ENCODE measurements around the gene SLC26A3.
"Not testable (repeated sequence)": the region's sequence is repeated elsewhere in the genome, so short reads cannot be mapped to it uniquely, and the experiment has no call there.

The SLC26A3 gene

DNA sequence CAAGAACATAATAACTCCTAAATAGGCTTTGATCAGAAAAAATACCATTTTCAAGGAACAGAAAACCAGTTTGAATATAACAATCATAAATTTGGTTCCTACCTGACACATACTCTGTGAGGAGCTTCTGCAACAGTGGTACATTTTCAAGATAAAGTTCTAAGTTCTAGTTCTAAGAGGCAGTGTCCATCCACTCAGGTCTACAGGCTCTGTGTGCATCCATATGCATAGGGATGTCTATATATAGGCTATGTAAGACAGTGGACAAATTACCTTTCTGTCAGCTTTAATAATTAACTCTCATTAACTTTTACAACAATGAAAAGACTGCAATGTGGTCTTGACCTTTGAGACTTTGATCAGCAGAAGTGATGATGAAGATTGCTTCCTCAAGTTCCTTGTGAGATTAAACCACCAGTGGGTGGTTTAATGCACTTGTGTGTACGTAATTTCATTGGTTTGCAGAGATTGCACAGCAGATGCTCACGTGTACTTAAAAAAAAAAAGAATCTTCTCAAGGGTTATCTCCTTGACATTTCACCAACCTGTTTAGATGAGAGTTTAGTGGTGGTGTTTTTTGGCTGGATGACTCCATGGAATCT, at the start of gene SLC26A3:
SLC26A3 (minus strand) TSS at position 215 of the 602 bp plus-strand sequence. CDS start 8,714 bp downstream, outside the sequence.
- no peak for FAIRE-seq
- no peak for DNase-seq (ENCODE audit: low spot score)

DNA sequence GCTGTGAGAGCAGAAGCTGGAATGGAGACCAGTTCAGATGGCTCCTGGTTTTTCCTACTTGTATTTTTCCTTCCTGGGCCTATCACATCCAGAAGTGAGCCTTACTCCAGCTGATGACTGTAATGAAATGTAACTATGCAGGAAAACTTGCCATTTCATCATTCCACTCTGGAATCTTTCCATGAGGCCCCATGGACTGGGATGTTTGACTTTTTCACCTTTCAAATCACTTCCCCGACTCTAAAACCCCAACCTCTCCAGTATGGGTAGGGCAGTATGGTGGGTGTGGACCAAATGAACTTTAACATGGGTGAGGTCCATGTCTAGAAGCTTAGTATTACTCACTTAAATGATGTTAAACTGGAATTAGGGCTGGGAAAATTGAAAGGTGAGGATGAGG, 47.6 kb upstream of the SLC26A3 start:
- FAIRE-seq (no peak), DNase-seq (ENCODE audit: low spot score) (no peak)

GRCh38 chr7:107850216-107850615, 47.2 kb upstream of the SLC26A3 start:
- no peak for FAIRE-seq
- no peak for DNase-seq (ENCODE audit: low spot score)

DNA sequence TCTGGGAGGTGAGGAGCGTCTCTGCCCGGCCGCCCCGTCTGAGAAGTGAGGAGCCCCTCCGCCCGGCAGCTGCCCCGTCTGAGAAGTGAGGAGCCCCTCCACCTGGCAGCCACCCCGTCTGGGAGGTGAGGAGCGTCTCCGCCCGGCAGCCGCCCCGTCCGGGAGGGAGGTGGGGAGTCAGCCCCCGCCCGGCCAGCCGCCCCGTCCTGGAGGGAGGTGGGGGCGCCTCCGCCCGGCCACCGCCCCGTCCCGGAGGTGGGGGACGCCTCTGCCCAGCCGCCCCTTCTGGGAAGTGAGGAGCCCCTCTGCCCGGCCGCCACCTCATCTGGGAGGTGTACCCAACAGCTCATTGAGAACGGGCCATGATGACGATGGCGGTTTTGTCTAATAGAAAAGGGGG, 45.2 kb upstream of the SLC26A3 start:
- DNase-seq (ENCODE audit: low spot score); FAIRE-seq: not testable (repeated sequence)

DNA sequence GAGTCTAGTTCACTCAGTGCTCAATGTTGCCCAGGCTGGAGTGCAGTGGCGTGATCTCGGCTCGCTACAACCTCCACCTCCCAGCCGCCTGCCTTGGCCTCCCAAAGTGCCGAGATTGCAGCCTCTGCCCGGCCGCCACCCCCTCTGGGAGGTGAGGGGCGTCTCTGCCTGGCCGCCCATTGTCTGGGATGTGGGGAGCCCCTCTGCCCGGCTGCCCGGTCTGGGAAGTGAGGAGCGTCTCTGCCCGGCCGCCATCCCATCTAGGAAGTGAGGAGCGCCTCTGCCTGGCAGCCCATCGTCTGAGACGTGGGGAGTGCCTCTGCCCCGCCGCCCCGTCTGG, 44.8 kb upstream of the SLC26A3 start:
- FAIRE-seq; DNase-seq (ENCODE audit: low spot score): not testable (repeated sequence)

GRCh38 chr7:107847168-107847835, 44.3 kb upstream of the SLC26A3 start:
- no peak for DNase-seq (ENCODE audit: low spot score)

GRCh38 chr7:107846324-107846723, 43.3 kb upstream of the SLC26A3 start:
- DNase-seq (ENCODE audit: low spot score) (no peak), FAIRE-seq (no peak)

More at GRCh38 chr7:107847168-107847835, 44.3 kb upstream of the SLC26A3 start:
- peak; percentile 70 for FAIRE-seq

DNA sequence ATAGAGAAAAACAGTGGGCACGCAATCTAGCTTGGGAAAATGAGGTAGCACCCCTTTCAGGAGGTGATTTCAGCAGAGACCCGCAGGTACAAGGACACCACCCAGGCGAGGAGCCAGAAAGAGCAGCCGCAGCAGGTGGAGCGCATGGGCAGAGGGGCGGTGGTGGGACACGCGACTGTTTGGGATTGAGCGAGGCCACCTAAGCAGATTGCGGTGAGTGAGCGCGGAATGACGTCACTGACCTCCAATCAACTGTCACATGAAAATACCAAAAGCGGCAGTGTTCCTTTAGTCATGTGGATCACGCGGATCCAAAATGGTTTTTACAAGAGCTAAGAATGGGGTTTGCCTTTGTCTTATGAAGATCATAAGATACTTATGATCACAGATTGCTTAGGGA, 40.2 kb upstream of the SLC26A3 start:
- DNase-seq (ENCODE audit: low spot score), result no peak
- peak; percentile 67 for FAIRE-seq

- FAIRE-seq (no peak), DNase-seq (ENCODE audit: low spot score) (no peak)
These were observed 39.2 kb upstream of the SLC26A3 start for GRCh38 chr7:107842213-107842612.

DNA sequence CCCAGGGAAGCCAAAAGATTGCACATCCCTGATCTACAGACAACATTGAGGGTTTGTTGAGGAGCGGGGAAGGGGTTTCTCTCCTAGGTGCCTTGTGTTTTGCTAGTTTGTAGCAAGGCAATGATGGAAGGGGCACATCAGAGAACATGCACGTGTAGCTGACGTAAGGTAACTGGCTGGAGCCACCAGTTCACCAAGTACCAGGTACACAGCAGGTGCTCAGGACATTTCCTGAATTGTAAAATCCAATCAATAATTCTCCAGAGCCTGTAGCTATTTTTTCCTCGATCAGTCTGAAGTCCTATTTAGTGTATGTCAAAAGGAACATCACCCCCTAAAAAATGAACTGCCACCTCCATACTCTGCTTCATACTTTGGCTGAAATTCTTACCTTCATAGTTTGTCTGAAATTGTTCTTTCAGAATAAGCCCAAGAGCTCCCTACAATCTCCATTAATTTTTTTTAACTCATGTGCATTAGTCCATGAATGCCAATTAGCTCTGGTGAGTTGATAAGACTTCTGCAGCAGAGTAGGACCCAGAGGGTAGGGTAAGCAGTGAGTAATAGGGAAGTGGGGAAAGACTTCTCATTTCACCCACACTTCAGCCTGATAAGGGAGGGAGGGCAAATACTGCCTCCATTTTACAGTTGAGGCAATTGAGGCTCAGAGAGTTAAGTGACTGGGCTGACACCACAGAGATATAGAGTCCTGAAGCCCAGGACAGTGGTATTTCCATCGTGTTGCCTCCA, 36.0 kb upstream of the SLC26A3 start:
- no peak for FAIRE-seq
- no peak for DNase-seq (ENCODE audit: low spot score)

DNA sequence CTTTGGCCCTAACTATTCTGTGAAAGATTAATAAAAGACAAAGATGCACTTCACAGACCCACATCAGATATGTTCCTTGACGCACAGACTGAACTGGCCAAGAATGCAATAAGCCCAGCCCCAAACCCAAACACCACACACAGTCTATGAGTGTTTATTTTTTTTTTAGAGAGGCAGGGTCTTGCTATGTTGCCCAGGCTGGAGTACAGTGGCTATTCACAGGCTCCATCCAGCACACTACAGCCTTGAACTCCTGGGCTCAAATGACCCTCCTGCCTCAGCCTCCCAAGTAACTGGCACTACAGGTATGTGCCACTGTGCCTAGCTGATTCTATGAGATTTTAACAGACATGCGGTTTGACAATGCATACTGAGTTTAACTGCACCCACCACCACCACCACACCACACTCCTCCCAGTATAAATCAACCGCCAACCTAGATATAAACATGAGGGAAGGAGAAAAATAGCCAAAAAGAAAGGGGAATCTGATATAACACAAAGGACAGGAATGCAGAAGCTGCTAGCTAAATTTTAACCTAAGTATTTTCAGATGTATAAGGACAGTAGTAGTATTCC, 35.1 kb upstream of the SLC26A3 start:
- DNase-seq (ENCODE audit: low spot score) (no peak), FAIRE-seq (no peak)

GRCh38 chr7:107837145-107837512, 34.1 kb upstream of the SLC26A3 start:
- FAIRE-seq, result no peak
- DNase-seq (ENCODE audit: low spot score), result no peak

- DNase-seq (ENCODE audit: low spot score) (no peak), FAIRE-seq (peak; percentile 5)
These were observed 33.5 kb upstream of the SLC26A3 start for GRCh38 chr7:107836237-107837144.

GRCh38 chr7:107834401-107834800, 31.4 kb upstream of the SLC26A3 start:
- FAIRE-seq, result no peak
- DNase-seq (ENCODE audit: low spot score), result no peak

GRCh38 chr7:107833684-107834106, 30.7 kb upstream of the SLC26A3 start:
- FAIRE-seq (no peak), DNase-seq (ENCODE audit: low spot score) (no peak)

DNA sequence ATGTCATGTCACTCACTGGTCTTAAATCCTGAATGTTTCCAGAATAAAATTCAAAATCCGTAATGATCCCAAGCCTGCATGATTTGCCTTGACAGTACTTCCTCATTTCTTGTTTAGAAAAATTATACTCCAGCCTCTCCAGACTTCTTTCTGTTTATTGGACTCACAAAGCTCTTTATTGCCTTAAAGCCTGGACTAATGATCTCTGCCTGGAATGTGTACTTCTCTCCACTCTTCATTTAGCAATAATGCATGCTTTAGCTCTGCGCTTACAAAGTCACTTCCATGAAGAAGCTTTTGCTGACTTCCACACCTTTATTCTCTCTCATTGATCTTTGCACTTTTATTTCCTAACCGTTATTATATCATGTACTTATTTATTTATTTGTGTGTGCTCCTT, 27.4 kb upstream of the SLC26A3 start:
- FAIRE-seq (no peak), DNase-seq (ENCODE audit: low spot score) (no peak)

DNA sequence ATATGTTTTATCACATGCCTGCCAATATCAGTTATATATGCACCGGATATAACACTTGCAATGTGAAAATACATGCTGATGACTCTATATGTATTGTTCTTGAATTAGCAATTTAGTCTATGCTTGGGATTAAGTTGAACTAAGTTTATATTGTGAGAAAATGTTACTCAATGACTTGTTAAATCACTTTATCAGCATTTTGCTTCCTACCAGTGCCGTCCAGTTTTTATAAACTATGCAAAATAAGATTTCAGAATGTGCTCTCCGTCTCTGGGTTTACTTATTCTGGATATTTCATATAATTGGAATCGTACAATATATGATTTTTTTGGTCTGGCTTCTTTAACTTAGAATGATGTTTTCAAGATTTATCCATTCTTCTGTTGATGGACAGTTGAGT, 25.5 kb upstream of the SLC26A3 start:
- no peak for DNase-seq (ENCODE audit: low spot score)
- no peak for FAIRE-seq

GRCh38 chr7:107827501-107827900, 24.5 kb upstream of the SLC26A3 start:
- FAIRE-seq, result no peak

GRCh38 chr7:107826451-107826850, 23.4 kb upstream of the SLC26A3 start:
- FAIRE-seq, result no peak
- DNase-seq (ENCODE audit: low spot score), result no peak

More at GRCh38 chr7:107827501-107827900, 24.5 kb upstream of the SLC26A3 start:
- DNase-seq (ENCODE audit: low spot score), result no peak

DNA sequence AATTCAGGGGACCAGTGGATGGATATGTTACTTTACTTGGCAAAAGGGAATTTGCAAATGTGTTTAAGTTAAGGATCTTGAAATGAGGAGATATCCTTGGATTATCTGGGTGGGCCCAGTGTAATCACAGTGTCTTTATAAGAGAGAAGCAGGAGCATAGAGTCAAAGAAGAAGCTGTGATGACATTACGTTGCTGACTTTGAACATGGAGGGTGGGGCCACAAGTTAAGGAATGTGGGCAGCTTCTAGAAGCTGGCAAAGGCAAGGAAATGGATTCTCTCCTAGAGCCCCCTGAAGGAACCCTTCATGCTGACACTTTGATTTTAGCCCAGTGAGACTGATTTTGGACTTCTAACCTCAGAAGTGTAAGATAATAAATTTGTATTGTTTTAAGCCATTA, 21.8 kb upstream of the SLC26A3 start:
- FAIRE-seq (no peak), DNase-seq (ENCODE audit: low spot score) (no peak)

- FAIRE-seq (no peak), DNase-seq (ENCODE audit: low spot score) (no peak)
These were observed 15.6 kb upstream of the SLC26A3 start for GRCh38 chr7:107818622-107819021.
